H9 (cell line): ENCODE results near the gene KISS1. TPM values are rescaled to one million over a fixed set of nuclear protein-coding genes. Genes with fewer than 3 reads are reported as not detected.

ENCODE experiments used
- DNase-seq: peaks from one replicate; pipeline ENCODE4 v3.0.0-alpha.2; 2017
- H2AFZ ChIP-seq: one replicate; pipeline ENCODE4 v1.6.1; 2013; ENCODE audit warnings: mild to moderate bottlenecking, low read length, control low read depth, moderate library complexity
- H2AK5ac ChIP-seq: 2 replicates; pipeline ENCODE4 v1.6.1; 2013; ENCODE audit warnings: low read length, control low read depth, mixed read lengths; ENCODE audit not compliant: insufficient read length
- H2BK120ac ChIP-seq: one replicate; pipeline ENCODE4 v1.6.1; 2013; ENCODE audit warnings: low read depth, mild to moderate bottlenecking, low read length, control low read depth, inconsistent platforms; ENCODE audit not compliant: poor library complexity, severe bottlenecking
- H2BK12ac ChIP-seq: 2 replicates; pipeline ENCODE4 v1.6.1; 2013; ENCODE audit warnings: low read length, control low read depth, mixed read lengths, low read depth; ENCODE audit not compliant: insufficient read length
- H2BK15ac ChIP-seq: 2 replicates; pipeline ENCODE4 v1.6.1; 2013; ENCODE audit warnings: low read depth, low read length, control low read depth
- H2BK20ac ChIP-seq: one replicate; pipeline ENCODE4 v1.6.1; 2013; ENCODE audit warnings: low read depth, mild to moderate bottlenecking, low read length, control low read depth, inconsistent platforms; ENCODE audit not compliant: poor library complexity, severe bottlenecking
- H2BK5ac ChIP-seq: 2 replicates; pipeline ENCODE4 v1.6.1; 2013; ENCODE audit warnings: low read length, control low read depth, mixed read lengths; ENCODE audit not compliant: insufficient read length
- H3K14ac ChIP-seq: 2 replicates; pipeline ENCODE4 v1.6.1; 2013; ENCODE audit warnings: low read length, control low read depth; ENCODE audit not compliant: insufficient read depth
- H3K18ac ChIP-seq: 2 replicates; pipeline ENCODE4 v1.6.1; 2013; ENCODE audit warnings: low read depth, mild to moderate bottlenecking, mixed read lengths, low read length, control low read depth; ENCODE audit not compliant: insufficient read length
- H3K23ac ChIP-seq: 2 replicates; pipeline ENCODE4 v1.6.1; 2013; ENCODE audit warnings: low read length, control low read depth, mixed read lengths, low read depth; ENCODE audit not compliant: insufficient read length
- H3K23me2 ChIP-seq: 2 replicates; pipeline ENCODE4 v1.6.1; 2013; ENCODE audit warnings: low read depth, mild to moderate bottlenecking, mixed read lengths, low read length, control low read depth; ENCODE audit not compliant: insufficient read length, poor library complexity, severe bottlenecking
- H3K27ac ChIP-seq: 2 replicates; pipeline ENCODE4 v1.5.1; 2013; ENCODE audit warnings: low read length, control low read depth, mixed read lengths, low read depth; ENCODE audit not compliant: insufficient read length
- H3K27me3 ChIP-seq: 2 replicates; pipeline ENCODE4 v1.6.1; 2013; ENCODE audit warnings: low read length, control low read depth, inconsistent platforms; ENCODE audit not compliant: insufficient read depth
- H3K4ac ChIP-seq: 2 replicates; pipeline ENCODE4 v1.6.1; 2013; ENCODE audit warnings: low read depth, mild to moderate bottlenecking, control low read depth, inconsistent platforms, low read length, moderate library complexity
- H3K4me1 ChIP-seq: 2 replicates; pipeline ENCODE4 v1.6.1; 2013; ENCODE audit warnings: low read length, control low read depth, inconsistent platforms; ENCODE audit not compliant: insufficient read depth
- H3K4me2 ChIP-seq: 2 replicates; pipeline ENCODE4 v1.6.1; 2013; ENCODE audit warnings: low read length, control low read depth, mixed read lengths; ENCODE audit not compliant: insufficient read length, insufficient read depth
- H3K56ac ChIP-seq: 2 replicates; pipeline ENCODE4 v1.6.1; 2013; ENCODE audit warnings: low read depth, mild to moderate bottlenecking, mixed read lengths, low read length, control low read depth; ENCODE audit not compliant: insufficient read length
- H3K79me1 ChIP-seq: 2 replicates; pipeline ENCODE4 v1.6.1; 2013; ENCODE audit warnings: low read depth, mild to moderate bottlenecking, moderate library complexity, low read length, control low read depth, inconsistent platforms; ENCODE audit not compliant: insufficient read depth, poor library complexity, severe bottlenecking
- H3K79me2 ChIP-seq: 2 replicates; pipeline ENCODE4 v1.6.1; 2013; ENCODE audit warnings: low read length, control low read depth, inconsistent platforms; ENCODE audit not compliant: insufficient read depth
- H3K9ac ChIP-seq: 2 replicates; pipeline ENCODE4 v1.6.1; 2013; ENCODE audit warnings: low read length, control low read depth, mixed read lengths; ENCODE audit not compliant: insufficient read length; ENCODE audit errors: extremely low read depth
- H3K9me3 ChIP-seq: one replicate; pipeline ENCODE4 v1.6.1; 2013; ENCODE audit warnings: low read depth, low read length, inconsistent platforms; ENCODE audit not compliant: control insufficient read depth
- H3T11ph ChIP-seq: one replicate; pipeline ENCODE4 v1.6.1; 2013; ENCODE audit warnings: mild to moderate bottlenecking, low read length, control low read depth, inconsistent platforms
- H4K20me1 ChIP-seq: one replicate; pipeline ENCODE4 v1.6.1; 2013; ENCODE audit not compliant: control insufficient read depth, insufficient read length, insufficient read depth
- H4K5ac ChIP-seq: 2 replicates; pipeline ENCODE4 v1.6.1; 2013; ENCODE audit warnings: low read depth, mild to moderate bottlenecking, mixed read lengths, low read length, control low read depth; ENCODE audit not compliant: insufficient read length
- H4K8ac ChIP-seq: replicated peaks from 2 replicates; pipeline ENCODE4 v1.6.1; 2013; ENCODE audit warnings: low read length, control low read depth, mixed read lengths, low read depth; ENCODE audit not compliant: insufficient read length
- H4K91ac ChIP-seq: 2 replicates; pipeline ENCODE4 v1.6.1; 2013; ENCODE audit warnings: low read depth, mild to moderate bottlenecking, moderate library complexity, mixed read lengths, low read length, control low read depth; ENCODE audit not compliant: insufficient read length
- H3K27ac Mint-ChIP-seq, 3 experiments: 2 replicates in 2 of 3; 3 replicates in 1 of 3; pipeline ENCODE4 v1.8.0; 2020 to 2021; ENCODE audit warnings: mixed read lengths in 3 of 3, mild to moderate bottlenecking in 1 of 3, moderate library complexity in 1 of 3
- H3K27me3 Mint-ChIP-seq: 2 replicates; pipeline ENCODE4 v1.8.0; 2021; ENCODE audit warnings: low read depth, mild to moderate bottlenecking, moderate library complexity, mixed read lengths
- H3K36me3 Mint-ChIP-seq, 3 experiments: 2 replicates in 2 of 3; 3 replicates in 1 of 3; pipeline ENCODE4 v1.8.0; 2020 to 2021; ENCODE audit warnings: low read depth in 3 of 3, mixed read lengths in 3 of 3; ENCODE audit not compliant: insufficient read depth in 1 of 3
- H3K4me1 Mint-ChIP-seq, 2 experiments: 2 replicates each; pipeline ENCODE4 v1.8.0; 2020; ENCODE audit warnings: mixed read lengths in 2 of 2
- H3K4me3 Mint-ChIP-seq, 2 experiments: 2 replicates in 1 of 2; 3 replicates in 1 of 2; pipeline ENCODE4 v1.8.0; 2020 to 2021; ENCODE audit warnings: mild to moderate bottlenecking in 2 of 2, mixed read lengths in 2 of 2, moderate library complexity in 1 of 2
- H3K9me3 Mint-ChIP-seq, 2 experiments: 2 replicates in 1 of 2; 3 replicates in 1 of 2; pipeline ENCODE4 v1.8.0; 2020; ENCODE audit warnings: mild to moderate bottlenecking in 2 of 2, mixed read lengths in 2 of 2, moderate library complexity in 1 of 2
- WGBS: extraction: QIAGEN DNeasy Blood & Tissue Kit; methylation state at CpG from one replicate; pipeline ENCODE4 v1.1.7; 2013; ENCODE audit warnings: missing lambda C conversion rate, low lambda C conversion rate, mixed read lengths; ENCODE audit not compliant: insufficient read length; ENCODE audit errors: extremely low coverage; 5-methylcytosine and 5-hydroxymethylcytosine counted together
- total RNA-seq: library from RNA; stranded (reverse); gene quantifications from 2 replicates; pipeline ENCODE4 v1.2.1, GENCODE V29; 2021
- TF ChIP-seq, protein P1 (sequence below): fragments of 200-600 bp; sonication (generic); conservative IDR thresholded peaks from 3 replicates; pipeline ENCODE4 v1.8.0; 2021; ENCODE audit warnings: antibody characterized with exemption, mild to moderate bottlenecking

Gene KISS1
- total RNA-seq, 1 experiment from 2014 or later = 0.68 TPM

DNA sequence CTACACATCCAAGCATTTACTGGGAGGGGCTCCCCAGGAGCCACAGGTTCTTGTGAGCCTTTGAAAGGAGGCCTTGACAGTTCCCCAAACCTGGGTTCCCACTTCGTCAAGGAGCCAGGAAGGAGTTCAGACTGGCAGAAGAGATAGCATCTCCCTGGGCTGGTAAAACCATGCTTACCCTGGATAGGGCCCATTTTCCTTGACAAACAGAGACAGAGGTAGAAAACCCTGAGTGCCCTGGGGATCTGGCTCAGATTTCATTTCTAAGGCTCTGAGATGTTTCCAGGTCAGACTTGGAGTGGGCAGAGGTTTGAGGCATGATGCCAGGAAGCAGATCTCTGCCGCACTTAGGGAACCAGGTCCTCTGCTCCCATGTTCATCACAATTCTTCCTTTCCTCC is 47.2 kb downstream of the KISS1 start:
- Histone ChIP-seq H4K20me1 (no peaks in the 10 kb centered on the region), H3K14ac (no peak overlapping the region), H3K9ac (no peak overlapping the region), H3K4me1 (peaks cover 4% of the 10 kb centered on the region; the same call in 1 of the 2 replicates), H3K23me2 (peaks cover 6% of the 10 kb centered on the region), H3K9me3 (no peaks in the 10 kb centered on the region), H2AFZ (no peak overlapping the region), H4K91ac (no peak overlapping the region), H3K4me2 (no peak overlapping the region), H2AK5ac (no peak overlapping the region), H3T11ph (no peak overlapping the region), H3K4ac (no peak overlapping the region), H3K56ac (no peak overlapping the region), H3K27ac (no peak overlapping the region), H3K27me3 (no peaks in the 10 kb centered on the region), H3K23ac (no peak overlapping the region), H2BK20ac (no peak overlapping the region), H4K5ac (no peak overlapping the region), H4K8ac (no peak overlapping the region), H2BK5ac (no peak overlapping the region), H3K18ac (no peak overlapping the region), H2BK120ac (no peak overlapping the region), H2BK12ac (no peak overlapping the region), H3K79me1 (no peaks in the 10 kb centered on the region), H2BK15ac (no peak overlapping the region), H3K79me2 (no peaks in the 10 kb centered on the region)
- H3K36me3 Mint-ChIP-seq = peaks cover 0 to 10% (median 6%) of the 10 kb centered on the region in 3 experiments; a peak in 3 of 7 replicates
- no peaks in the 10 kb centered on the region; a peak in 1 of 5 replicates for H3K9me3 Mint-ChIP-seq
- H3K4me3 Mint-ChIP-seq = no peak overlapping the region
- peaks cover 46 to 52% of the 10 kb centered on the region in 2 experiments for H3K4me1 Mint-ChIP-seq
- WGBS = no CpG with 5 or more reads among the region's 2 CpGs
- H3K27ac Mint-ChIP-seq = no peak overlapping the region
- DNase-seq = no peak
- TF ChIP-seq, protein P1, sequence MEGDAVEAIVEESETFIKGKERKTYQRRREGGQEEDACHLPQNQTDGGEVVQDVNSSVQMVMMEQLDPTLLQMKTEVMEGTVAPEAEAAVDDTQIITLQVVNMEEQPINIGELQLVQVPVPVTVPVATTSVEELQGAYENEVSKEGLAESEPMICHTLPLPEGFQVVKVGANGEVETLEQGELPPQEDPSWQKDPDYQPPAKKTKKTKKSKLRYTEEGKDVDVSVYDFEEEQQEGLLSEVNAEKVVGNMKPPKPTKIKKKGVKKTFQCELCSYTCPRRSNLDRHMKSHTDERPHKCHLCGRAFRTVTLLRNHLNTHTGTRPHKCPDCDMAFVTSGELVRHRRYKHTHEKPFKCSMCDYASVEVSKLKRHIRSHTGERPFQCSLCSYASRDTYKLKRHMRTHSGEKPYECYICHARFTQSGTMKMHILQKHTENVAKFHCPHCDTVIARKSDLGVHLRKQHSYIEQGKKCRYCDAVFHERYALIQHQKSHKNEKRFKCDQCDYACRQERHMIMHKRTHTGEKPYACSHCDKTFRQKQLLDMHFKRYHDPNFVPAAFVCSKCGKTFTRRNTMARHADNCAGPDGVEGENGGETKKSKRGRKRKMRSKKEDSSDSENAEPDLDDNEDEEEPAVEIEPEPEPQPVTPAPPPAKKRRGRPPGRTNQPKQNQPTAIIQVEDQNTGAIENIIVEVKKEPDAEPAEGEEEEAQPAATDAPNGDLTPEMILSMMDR = no peak
- peaks cover 39% of the 10 kb centered on the region for H3K27me3 Mint-ChIP-seq
